HEK293T (cell line): ENCODE measurements around the gene TYSND1.

Experiments
- ARNT ChIP-seq: fragments of 450-650 bp; IDR thresholded peaks from 2 replicates; pipeline ENCODE4 v1.6.1; 2017; ENCODE audit warnings: mild to moderate bottlenecking
- CTBP1 ChIP-seq: fragments of 450-650 bp; IDR thresholded peaks from 2 replicates; pipeline ENCODE4 v1.6.1; 2016; ENCODE audit warnings: borderline replicate concordance
- SP1 ChIP-seq: fragments of 450-650 bp; IDR thresholded peaks from 2 replicates; pipeline ENCODE4 v1.6.1; 2017
- SUZ12 ChIP-seq: fragments of 450-650 bp; IDR thresholded peaks from 2 replicates; pipeline ENCODE4 v1.6.1; 2016; ENCODE audit warnings: mild to moderate bottlenecking

- TF ChIP-seq SUZ12: no peak
- TF ChIP-seq ARNT: no peak
- no peak for TF ChIP-seq SP1
- no peak for TF ChIP-seq CTBP1
Measured at GRCh38 chr10:70112071-70112470, 34.4 kb downstream of the TYSND1 start.
